Memory B cell (primary cell): Measurements from ENCODE around the gene CEACAM18.
A peak's percentile ranks its signal among the peaks of the same experiment; 100 is the strongest.
"Not testable (repeated sequence)": the region's sequence is repeated elsewhere in the genome, so short reads cannot be mapped to it uniquely, and the experiment has no call there.

ENCODE experiments used
- ATAC-seq: fragments of 150-1000 bp; cut with Tn5 transposase; 2 replicates; pipeline ENCODE4 v1.10.0; 2021; ENCODE audit warnings: low read depth, mild to moderate bottlenecking, moderate library complexity
- DNase-seq, 2 donors: peaks; one replicate each; pipeline ENCODE4 v3.0.0; 2022; ENCODE audit warnings: low spot score in 2 of 2
- H3K27ac Mint-ChIP-seq: one replicate; pipeline ENCODE4 v1.8.0; 2022; ENCODE audit warnings: mild to moderate bottlenecking, moderate library complexity, mixed read lengths
- H3K27me3 Mint-ChIP-seq: one replicate; pipeline ENCODE4 v1.8.0; 2022; ENCODE audit warnings: mixed read lengths
- H3K36me3 Mint-ChIP-seq: one replicate; pipeline ENCODE4 v1.8.0; 2022; ENCODE audit warnings: mild to moderate bottlenecking, mixed read lengths
- H3K4me1 Mint-ChIP-seq: one replicate; pipeline ENCODE4 v1.8.0; 2022; ENCODE audit warnings: mixed read lengths
- H3K4me3 Mint-ChIP-seq: one replicate; pipeline ENCODE4 v1.8.0; 2022; ENCODE audit warnings: mild to moderate bottlenecking, moderate library complexity, mixed read lengths
- H3K9me3 Mint-ChIP-seq: one replicate; pipeline ENCODE4 v1.8.0; 2022; ENCODE audit warnings: mixed read lengths

The CEACAM18 gene

GRCh38 chr19:51456541-51457290 lies 21.6 kb upstream of the CEACAM18 start:
- Mint-ChIP-seq H3K4me1 (no peaks in the 10 kb centered on the region), H3K9me3 (no peaks in the 10 kb centered on the region), H3K4me3 (no peak overlapping the region), H3K36me3 (no peaks in the 10 kb centered on the region), H3K27ac (no peak overlapping the region), H3K27me3 (peaks cover 28% of the 10 kb centered on the region)
- DNase-seq (no peak), ATAC-seq (no peak)

GRCh38 chr19:51457351-51458013 lies 20.9 kb upstream of the CEACAM18 start:
- no peaks in the 10 kb centered on the region for H3K4me1 Mint-ChIP-seq
- peaks cover 24% of the 10 kb centered on the region for H3K27me3 Mint-ChIP-seq
- DNase-seq = no peak
- H3K36me3 Mint-ChIP-seq = no peaks in the 10 kb centered on the region
- no peaks in the 10 kb centered on the region for H3K9me3 Mint-ChIP-seq
- no peak overlapping the region for H3K4me3 Mint-ChIP-seq
- ATAC-seq = no peak
- H3K27ac Mint-ChIP-seq = no peak overlapping the region

- Mint-ChIP-seq H3K27ac (peak within 1 kb of the TSS; percentile 21), H3K4me3 (no peak within 1 kb of the TSS), H3K9me3 (no peaks in the 10 kb centered on the region), H3K27me3 (peaks cover 24% of the 10 kb centered on the region), H3K4me1 (no peaks in the 10 kb centered on the region), H3K36me3 (no peaks in the 10 kb centered on the region)
- DNase-seq (no peak), ATAC-seq (no peak)
Measured at GRCh38 chr19:51458051-51458645, 20.2 kb upstream of the CEACAM18 start, which contains the start of gene SIGLEC8. Gene SIGLEC8, minus strand, starts transcription at chr19:51458454. Its CDS starts 67 bp downstream, at chr19:51458387.

GRCh38 chr19:51458899-51459505 lies 19.3 kb upstream of the CEACAM18 start:
- DNase-seq (no peak), ATAC-seq (no peak)
- Mint-ChIP-seq H3K27me3 (peaks cover 20% of the 10 kb centered on the region), H3K36me3 (no peaks in the 10 kb centered on the region), H3K9me3 (no peaks in the 10 kb centered on the region), H3K4me3 (no peak overlapping the region), H3K4me1 (no peaks in the 10 kb centered on the region), H3K27ac (peak overlapping the region; percentile 21)

- H3K9me3 Mint-ChIP-seq = no peaks in the 10 kb centered on the region
- H3K27me3 Mint-ChIP-seq = peaks cover 23% of the 10 kb centered on the region
- peak overlapping the region; percentile 8 for H3K4me3 Mint-ChIP-seq
- H3K36me3 Mint-ChIP-seq = no peaks in the 10 kb centered on the region
- ATAC-seq (no peak), DNase-seq (no peak)
- no peak overlapping the region for H3K27ac Mint-ChIP-seq
- H3K4me1 Mint-ChIP-seq = no peaks in the 10 kb centered on the region
Measured at GRCh38 chr19:51460164-51460992, 18.0 kb upstream of the CEACAM18 start.

GRCh38 chr19:51461723-51462161 lies 16.6 kb upstream of the CEACAM18 start:
- ATAC-seq = no peak
- no peak for DNase-seq
- Mint-ChIP-seq H3K4me1 (no peaks in the 10 kb centered on the region), H3K27me3 (peaks cover 20% of the 10 kb centered on the region), H3K9me3 (no peaks in the 10 kb centered on the region), H3K27ac (no peak overlapping the region), H3K36me3 (no peaks in the 10 kb centered on the region), H3K4me3 (no peak overlapping the region)

GRCh38 chr19:51462276-51462675 lies 16.1 kb upstream of the CEACAM18 start:
- no peak overlapping the region for H3K27ac Mint-ChIP-seq
- no peak for DNase-seq
- no peaks in the 10 kb centered on the region for H3K9me3 Mint-ChIP-seq
- H3K4me1 Mint-ChIP-seq = no peaks in the 10 kb centered on the region
- H3K36me3 Mint-ChIP-seq = no peaks in the 10 kb centered on the region
- H3K27me3 Mint-ChIP-seq = peaks cover 19% of the 10 kb centered on the region
- no peak overlapping the region for H3K4me3 Mint-ChIP-seq
- ATAC-seq = no peak

- ATAC-seq = no peak
- no peak overlapping the region for H3K4me3 Mint-ChIP-seq
- H3K4me1 Mint-ChIP-seq = no peaks in the 10 kb centered on the region
- no peak overlapping the region for H3K27ac Mint-ChIP-seq
- DNase-seq = no peak
- peaks cover 19% of the 10 kb centered on the region for H3K27me3 Mint-ChIP-seq
- H3K9me3 Mint-ChIP-seq = no peaks in the 10 kb centered on the region
- H3K36me3 Mint-ChIP-seq = no peaks in the 10 kb centered on the region
Measured at GRCh38 chr19:51462681-51463080, 15.7 kb upstream of the CEACAM18 start.

GRCh38 chr19:51463976-51464581 lies 14.3 kb upstream of the CEACAM18 start:
- H3K27ac Mint-ChIP-seq, H3K36me3 Mint-ChIP-seq, ATAC-seq, DNase-seq, H3K4me3 Mint-ChIP-seq, H3K9me3 Mint-ChIP-seq, H3K4me1 Mint-ChIP-seq: not testable (repeated sequence)
- peaks cover 13% of the 10 kb centered on the region for H3K27me3 Mint-ChIP-seq

GRCh38 chr19:51466723-51467122 lies 11.6 kb upstream of the CEACAM18 start:
- Mint-ChIP-seq H3K9me3 (no peaks in the 10 kb centered on the region), H3K27me3 (peaks cover 7% of the 10 kb centered on the region), H3K4me3 (no peak overlapping the region), H3K36me3 (no peaks in the 10 kb centered on the region), H3K4me1 (no peaks in the 10 kb centered on the region), H3K27ac (no peak overlapping the region)
- no peak for ATAC-seq
- DNase-seq = no peak

GRCh38 chr19:51467864-51468544 lies 10.3 kb upstream of the CEACAM18 start:
- ATAC-seq = no peak
- Mint-ChIP-seq H3K4me3 (no peak overlapping the region), H3K4me1 (peaks cover 4% of the 10 kb centered on the region), H3K9me3 (no peaks in the 10 kb centered on the region), H3K36me3 (no peaks in the 10 kb centered on the region), H3K27ac (no peak overlapping the region), H3K27me3 (peaks cover 7% of the 10 kb centered on the region)
- no peak for DNase-seq

- DNase-seq (no peak), ATAC-seq (no peak)
- H3K9me3 Mint-ChIP-seq = no peaks in the 10 kb centered on the region
- no peak overlapping the region for H3K27ac Mint-ChIP-seq
- peaks cover 7% of the 10 kb centered on the region for H3K27me3 Mint-ChIP-seq
- H3K36me3 Mint-ChIP-seq = no peaks in the 10 kb centered on the region
- no peak overlapping the region for H3K4me3 Mint-ChIP-seq
- H3K4me1 Mint-ChIP-seq = peaks cover 6% of the 10 kb centered on the region
Measured at GRCh38 chr19:51468545-51468920, 9.8 kb upstream of the CEACAM18 start.

GRCh38 chr19:51469162-51469561 lies 9.2 kb upstream of the CEACAM18 start:
- ATAC-seq (no peak), DNase-seq (no peak)
- H3K36me3 Mint-ChIP-seq = no peaks in the 10 kb centered on the region
- H3K4me3 Mint-ChIP-seq = no peak overlapping the region
- H3K9me3 Mint-ChIP-seq = no peaks in the 10 kb centered on the region
- peaks cover 6% of the 10 kb centered on the region for H3K4me1 Mint-ChIP-seq
- no peak overlapping the region for H3K27ac Mint-ChIP-seq
- peaks cover 7% of the 10 kb centered on the region for H3K27me3 Mint-ChIP-seq
